PFSK-1 (cell line): Measurements from ENCODE around the gene OR52N5.

Source experiments
- FOXP2 ChIP-seq: optimal IDR thresholded peaks from 2 replicates; pipeline ENCODE3; 2011; ENCODE audit warnings: borderline replicate concordance, control low read depth, inconsistent platforms; ENCODE audit not compliant: insufficient read depth; ENCODE audit errors: extremely low read length, extremely low read depth
- SIN3A ChIP-seq: IDR thresholded peaks from 2 replicates; pipeline ENCODE4 v1.6.1; 2012; ENCODE audit warnings: mild to moderate bottlenecking, low read length, moderate library complexity, borderline replicate concordance; ENCODE audit not compliant: insufficient read depth
- TAF1 ChIP-seq: IDR thresholded peaks from 2 replicates; pipeline ENCODE4 v1.6.1; 2012; ENCODE audit warnings: low read length, control low read depth, borderline replicate concordance; ENCODE audit not compliant: insufficient read depth
- TF ChIP-seq, protein P1 (sequence below), 2 experiments: IDR thresholded peaks; 2 replicates each; pipeline versions ENCODE4 v1.6.1 to v1.8.0; 2011 to 2012; ENCODE audit warnings: low read depth in 2 of 2, low read length in 2 of 2, control low read depth in 1 of 2, inconsistent platforms in 1 of 2, mild to moderate bottlenecking in 1 of 2, moderate library complexity in 1 of 2; ENCODE audit not compliant: insufficient read depth in 1 of 2

DNA sequence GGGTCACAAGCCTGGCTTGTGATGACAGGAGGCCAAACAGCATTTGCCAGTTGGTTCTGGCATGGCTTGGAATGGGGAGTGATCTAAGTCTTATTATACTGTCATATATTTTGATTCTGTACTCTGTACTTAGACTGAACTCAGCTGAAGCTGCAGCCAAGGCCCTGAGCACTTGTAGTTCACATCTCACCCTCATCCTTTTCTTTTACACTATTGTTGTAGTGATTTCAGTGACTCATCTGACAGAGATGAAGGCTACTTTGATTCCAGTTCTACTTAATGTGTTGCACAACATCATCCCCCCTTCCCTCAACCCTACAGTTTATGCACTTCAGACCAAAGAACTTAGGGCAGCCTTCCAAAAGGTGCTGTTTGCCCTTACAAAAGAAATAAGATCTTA, 46.1 kb downstream of the OR52N5 start:
- TF ChIP-seq, protein P1, sequence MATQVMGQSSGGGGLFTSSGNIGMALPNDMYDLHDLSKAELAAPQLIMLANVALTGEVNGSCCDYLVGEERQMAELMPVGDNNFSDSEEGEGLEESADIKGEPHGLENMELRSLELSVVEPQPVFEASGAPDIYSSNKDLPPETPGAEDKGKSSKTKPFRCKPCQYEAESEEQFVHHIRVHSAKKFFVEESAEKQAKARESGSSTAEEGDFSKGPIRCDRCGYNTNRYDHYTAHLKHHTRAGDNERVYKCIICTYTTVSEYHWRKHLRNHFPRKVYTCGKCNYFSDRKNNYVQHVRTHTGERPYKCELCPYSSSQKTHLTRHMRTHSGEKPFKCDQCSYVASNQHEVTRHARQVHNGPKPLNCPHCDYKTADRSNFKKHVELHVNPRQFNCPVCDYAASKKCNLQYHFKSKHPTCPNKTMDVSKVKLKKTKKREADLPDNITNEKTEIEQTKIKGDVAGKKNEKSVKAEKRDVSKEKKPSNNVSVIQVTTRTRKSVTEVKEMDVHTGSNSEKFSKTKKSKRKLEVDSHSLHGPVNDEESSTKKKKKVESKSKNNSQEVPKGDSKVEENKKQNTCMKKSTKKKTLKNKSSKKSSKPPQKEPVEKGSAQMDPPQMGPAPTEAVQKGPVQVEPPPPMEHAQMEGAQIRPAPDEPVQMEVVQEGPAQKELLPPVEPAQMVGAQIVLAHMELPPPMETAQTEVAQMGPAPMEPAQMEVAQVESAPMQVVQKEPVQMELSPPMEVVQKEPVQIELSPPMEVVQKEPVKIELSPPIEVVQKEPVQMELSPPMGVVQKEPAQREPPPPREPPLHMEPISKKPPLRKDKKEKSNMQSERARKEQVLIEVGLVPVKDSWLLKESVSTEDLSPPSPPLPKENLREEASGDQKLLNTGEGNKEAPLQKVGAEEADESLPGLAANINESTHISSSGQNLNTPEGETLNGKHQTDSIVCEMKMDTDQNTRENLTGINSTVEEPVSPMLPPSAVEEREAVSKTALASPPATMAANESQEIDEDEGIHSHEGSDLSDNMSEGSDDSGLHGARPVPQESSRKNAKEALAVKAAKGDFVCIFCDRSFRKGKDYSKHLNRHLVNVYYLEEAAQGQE (IDR thresholded peaks at IDR 0.05; ENCODE audit: insufficient read depth in 1 of 2, low read depth in 2 of 2, low read length in 2 of 2) = no peak
- TF ChIP-seq FOXP2 = no peak
- TF ChIP-seq TAF1 = no peak
- no peak for TF ChIP-seq SIN3A
